HCT116 (cell line): ENCODE data around the gene LBR. TPM values are rescaled to one million over a fixed set of nuclear protein-coding genes. Genes with fewer than 3 reads are reported as not detected.

Experiments
- ATAC-seq: fragments of 200-7000 bp; cut with Tn5 transposase; 2 replicates; pipeline ENCODE4 v1.9.1; 2020; ENCODE audit warnings: mild to moderate bottlenecking, moderate library complexity
- BruUV-seq: library from RNA; stranded (reverse); fragments of 400-500 nt; replicated peaks from 2 replicates; lab custom pipeline; 2021; lab: Mats Ljungman, UMichigan
- CTCF ChIA-PET: fragments of 300-600 bp; sonication (Branson Sonifier 250); formaldehyde crosslinking; loops from one replicate; lab custom pipeline; 2021; ENCODE audit warnings: antibody characterized with exemption; lab: Charles Lee
- POLR2A ChIA-PET: fragments of 300-600, 350-600 bp; sonication (Branson Sonifier 250); formaldehyde crosslinking; loops from one replicate; lab custom pipeline; 2021; ENCODE audit warnings: antibody characterized with exemption; lab: Charles Lee
- RAD21 ChIA-PET, 2 experiments: fragments of 300-600 bp; sonication (Branson Sonifier 250); formaldehyde crosslinking; loops; one replicate each; lab custom pipeline; 2023; ENCODE audit warnings: low total read pairs in 2 of 2; ENCODE audit not compliant: uncharacterized antibody in 2 of 2, unreplicated experiment in 2 of 2, low non-redundant PET in 1 of 2; lab: Charles Lee
- DNase-seq: peaks from one replicate; pipeline ENCODE4 v3.0.0-alpha.2; 2010; ENCODE audit warnings: low read depth, low spot score
- H2AFZ ChIP-seq: fragments of 200-600 bp; shearing (Covaris generic), sonication (generic); 2 replicates; pipeline ENCODE4 v1.6.1; 2017; ENCODE audit warnings: low read depth, mixed run types, mixed read lengths, antibody characterized with exemption, low read length; ENCODE audit not compliant: poor library complexity, severe bottlenecking
- H3K27ac ChIP-seq: 2 replicates; pipeline ENCODE4 v1.5.1; 2012; ENCODE audit warnings: low read depth, low read length
- H3K27me3 ChIP-seq: fragments of 200-600 bp; sonication (generic); 2 replicates; pipeline ENCODE4 v1.6.1; 2016; ENCODE audit warnings: mixed run types, low read length, mixed read lengths; ENCODE audit not compliant: insufficient read depth
- H3K36me3 ChIP-seq, 2 experiments: fragments of 200-500 bp in 1 of 2; fragments of 200-600 bp in 1 of 2; sonication (Bioruptor generic) in 1 of 2; sonication (generic) in 1 of 2; 2 replicates each; pipeline versions ENCODE4 v1.5.1 to v1.6.1; 2014 to 2016; ENCODE audit warnings: low read length in 2 of 2, inconsistent platforms in 1 of 2, mixed read lengths in 1 of 2, mixed run types in 1 of 2; ENCODE audit not compliant: insufficient read depth in 2 of 2, control insufficient read depth in 1 of 2
- H3K4me1 ChIP-seq, 2 experiments: fragments of 200-600 bp in 1 of 2; sonication (generic) in 1 of 2; 2 replicates each; pipeline versions ENCODE4 v1.5.1 to v1.6.1; 2012 to 2017; ENCODE audit warnings: low read length in 2 of 2, inconsistent platforms in 1 of 2, mild to moderate bottlenecking in 1 of 2, mixed read lengths in 1 of 2, mixed run types in 1 of 2, moderate library complexity in 1 of 2; ENCODE audit not compliant: insufficient read depth in 2 of 2, control insufficient read depth in 1 of 2
- H3K4me2 ChIP-seq: fragments of 200-600 bp; sonication (generic); 2 replicates; pipeline ENCODE4 v1.6.1; 2017; ENCODE audit warnings: mixed run types, low read length, mixed read lengths
- H3K4me3 ChIP-seq, 2 experiments: fragments of 200-600 bp in 1 of 2; sonication (generic) in 1 of 2; replicated peaks in 1 of 2; 2 replicates each; pipeline ENCODE4 v1.5.1; 2011 to 2016; ENCODE audit warnings: low read length in 2 of 2, control low read depth in 1 of 2, low read depth in 1 of 2, mild to moderate bottlenecking in 1 of 2, mixed read lengths in 1 of 2, mixed run types in 1 of 2
- H3K79me2 ChIP-seq: fragments of 200-600 bp; sonication (generic); 2 replicates; pipeline ENCODE4 v1.6.1; 2017; ENCODE audit warnings: mild to moderate bottlenecking, mixed run types, low read length, moderate library complexity, mixed read lengths; ENCODE audit not compliant: insufficient read depth
- H3K9ac ChIP-seq: fragments of 200-600 bp; sonication (generic); 2 replicates; pipeline ENCODE4 v1.6.1; 2016; ENCODE audit warnings: low read length, mixed read lengths
- H3K9me2 ChIP-seq: fragments of 200-600 bp; sonication (generic), shearing (Covaris generic); 2 replicates; pipeline ENCODE4 v1.6.1; 2017; ENCODE audit warnings: mixed run types, mild to moderate bottlenecking, moderate library complexity; ENCODE audit not compliant: insufficient read depth
- H3K9me3 ChIP-seq, 2 experiments: fragments of 200-500 bp in 1 of 2; fragments of 200-600 bp in 1 of 2; sonication (Bioruptor generic) in 1 of 2; sonication (generic) in 1 of 2; 2 replicates each; pipeline ENCODE4 v1.6.1; 2014 to 2017; ENCODE audit warnings: low read length in 2 of 2, mixed read lengths in 2 of 2, inconsistent platforms in 1 of 2, low read depth in 1 of 2, mild to moderate bottlenecking in 1 of 2, mixed run types in 1 of 2, moderate library complexity in 1 of 2; ENCODE audit not compliant: control insufficient read depth in 1 of 2, insufficient read depth in 1 of 2
- H4K20me1 ChIP-seq: fragments of 200-600 bp; sonication (generic), shearing (Covaris generic); 2 replicates; pipeline ENCODE4 v1.6.1; 2017; ENCODE audit warnings: mixed run types, mild to moderate bottlenecking, moderate library complexity; ENCODE audit not compliant: insufficient read depth
- ATF3 ChIP-seq: IDR thresholded peaks from 2 replicates; pipeline ENCODE4 v1.6.1; 2012
- CTCF ChIP-seq, 3 experiments: fragments of 200-600 bp in 1 of 3; sonication (generic) in 1 of 3; IDR thresholded peaks in 2 of 3; conservative IDR thresholded peaks in 1 of 3; 2 replicates each; pipeline ENCODE4 v1.5.1; 2012 to 2017; ENCODE audit warnings: low read depth in 2 of 3, low read length in 2 of 3, antibody characterized with exemption in 1 of 3, borderline replicate concordance in 1 of 3, control low read depth in 1 of 3, mild to moderate bottlenecking in 1 of 3, mixed read lengths in 1 of 3, mixed run types in 1 of 3, moderate library complexity in 1 of 3; ENCODE audit not compliant: insufficient read depth in 1 of 3
- EGR1 ChIP-seq: IDR thresholded peaks from 2 replicates; pipeline ENCODE4 v1.6.1; 2012; ENCODE audit warnings: low read depth
- EZH2 ChIP-seq: fragments of 200-600 bp; sonication (generic); IDR thresholded peaks from 2 replicates; pipeline ENCODE4 v1.6.1; 2017; ENCODE audit warnings: antibody characterized with exemption, mixed run types
- EZH2phosphoT487 ChIP-seq: fragments of 200-600 bp; IDR thresholded peaks from 2 replicates; pipeline ENCODE4 v1.6.1; 2018; ENCODE audit warnings: antibody characterized with exemption, borderline replicate concordance
- JUND ChIP-seq: IDR thresholded peaks from 2 replicates; pipeline ENCODE4 v1.6.1; 2012
- MAX ChIP-seq: IDR thresholded peaks from 2 replicates; pipeline ENCODE4 v1.6.1; 2012
- POLR2A ChIP-seq: IDR thresholded peaks from 2 replicates; pipeline ENCODE4 v1.7.0; 2011; ENCODE audit warnings: borderline replicate concordance; ENCODE audit not compliant: insufficient read depth, insufficient read length; ENCODE audit errors: extremely low read depth
- POLR2AphosphoS5 ChIP-seq: IDR thresholded peaks from 2 replicates; pipeline ENCODE4 v1.6.1; 2011; ENCODE audit warnings: mild to moderate bottlenecking, low read depth, low read length, moderate library complexity
- SIN3A ChIP-seq: IDR thresholded peaks from 2 replicates; pipeline ENCODE4 v1.6.1; 2012; ENCODE audit warnings: low read depth
- SP1 ChIP-seq: IDR thresholded peaks from 2 replicates; pipeline ENCODE4 v1.6.1; 2012; ENCODE audit warnings: low read depth
- SRF ChIP-seq: IDR thresholded peaks from 2 replicates; pipeline ENCODE4 v1.6.1; 2012; ENCODE audit warnings: low read depth
- TCF7L2 ChIP-seq: IDR thresholded peaks from 2 replicates; pipeline ENCODE4 v1.7.0; 2011; ENCODE audit warnings: borderline replicate concordance, inconsistent platforms; ENCODE audit not compliant: insufficient read depth, insufficient read length; ENCODE audit errors: extremely low read depth
- ZNF274 ChIP-seq: fragments of 200-500 bp; sonication (Bioruptor generic); IDR thresholded peaks from 2 replicates; pipeline ENCODE4 v1.6.1; 2014; ENCODE audit warnings: mild to moderate bottlenecking, low read depth, low read length, inconsistent platforms
- intact Hi-C: fragments of 100-400 bp; cut with micrococcal nuclease; formaldehyde crosslinking; loops from 2 replicates; pipeline ENCODE4 v1.10.0; 2022
- total RNA-seq: library from RNA; stranded (reverse); gene quantifications from one replicate; pipeline ENCODE4 v1.2.1, GENCODE V29; 2021; ENCODE audit not compliant: unreplicated experiment

The LBR gene
- total RNA-seq, 1 experiment from 2014 or later: 97.4 TPM

GRCh38 chr1:225380691-225381090, 47.1 kb downstream of the LBR start:
- no peak for ATAC-seq
- H3K4me1 ChIP-seq: no peaks in the 10 kb centered on the region
- intact Hi-C loops: no loop called here
- CTCF ChIA-PET: no interaction called here
- no peak overlapping the region for H2AFZ ChIP-seq
- POLR2A ChIA-PET: no interaction called here
- no peak for DNase-seq
- no peaks in the 10 kb centered on the region for H3K27me3 ChIP-seq
- no peaks in the 10 kb centered on the region for H3K9me2 ChIP-seq
- H3K4me2 ChIP-seq: no peak overlapping the region
- no TSS peak for BruUV-seq
- H3K9me3 ChIP-seq: no peaks in the 10 kb centered on the region
- no peak for TF ChIP-seq ZNF274
- no peak for TF ChIP-seq SIN3A
- TF ChIP-seq EZH2phosphoT487: no peak
- no peak for TF ChIP-seq ATF3
- TF ChIP-seq POLR2A: no peak
- TF ChIP-seq EZH2: no peak
- no peak for TF ChIP-seq POLR2AphosphoS5
- TF ChIP-seq JUND: no peak
- no peak for TF ChIP-seq SRF
- no peaks in the 10 kb centered on the region for H3K79me2 ChIP-seq
- no peak overlapping the region for H3K27ac ChIP-seq
- no peaks in the 10 kb centered on the region for H4K20me1 ChIP-seq
- RAD21 ChIA-PET: no interaction called here
- H3K36me3 ChIP-seq: no peaks in the 10 kb centered on the region
- H3K9ac ChIP-seq: no peak overlapping the region
- H3K4me3 ChIP-seq: no peak overlapping the region

GRCh38 chr1:225378880-225379279, 49.0 kb downstream of the LBR start:
- Histone ChIP-seq H3K9me3 (no peaks in the 10 kb centered on the region), H3K4me3 (no peak overlapping the region), H3K79me2 (no peaks in the 10 kb centered on the region), H4K20me1 (no peaks in the 10 kb centered on the region), H3K4me2 (no peak overlapping the region), H3K27ac (no peak overlapping the region), H3K27me3 (no peaks in the 10 kb centered on the region), H3K9me2 (no peaks in the 10 kb centered on the region), H3K9ac (no peak overlapping the region), H3K4me1 (no peaks in the 10 kb centered on the region), H3K36me3 (no peaks in the 10 kb centered on the region), H2AFZ (no peak overlapping the region)
- POLR2A ChIA-PET: no interaction called here
- RAD21 ChIA-PET: no interaction called here
- no peak for ATAC-seq
- CTCF ChIA-PET: no interaction called here
- TF ChIP-seq SIN3A (no peak), EGR1 (no peak), TCF7L2 (no peak), JUND (no peak), SP1 (no peak), ATF3 (no peak), ZNF274 (no peak), CTCF (IDR thresholded peaks at IDR 0.05 in 2 of 3, conservative IDR thresholded peaks at IDR 0.05 in 1 of 3; ENCODE audit: borderline replicate concordance in 1 of 3, insufficient read depth in 1 of 3, low read depth in 2 of 3, low read length in 2 of 3) (no peak), MAX (no peak), POLR2AphosphoS5 (no peak)
- no TSS peak for BruUV-seq
- DNase-seq: no peak
- intact Hi-C loops: no loop called here
